ENCODE data around the gene YBEY.

GRCh38 chr21:46294647-46295176, 8.6 kb downstream of the YBEY start:
- TF ChIP-seq EZH2 (IDR thresholded peaks at IDR 0.05; ENCODE audit: insufficient read depth, poor library complexity, severe bottlenecking), result no peak
- no peak for TF ChIP-seq EZH2phosphoT487 (IDR thresholded peaks at IDR 0.05; ENCODE audit: insufficient read depth, low read depth)

Measured in GM23248 (cell line).